NB4 (cell line): Measurements from ENCODE around the gene AKIRIN2.
A peak's percentile ranks its signal among the peaks of the same experiment; 100 is the strongest.

Experiments
- DNase-seq: peaks from one replicate; pipeline ENCODE4 v3.0.0; 2010; ENCODE audit warnings: low read depth
- H3K4me3 ChIP-seq: one replicate; pipeline ENCODE4 v1.5.1; 2011; ENCODE audit warnings: mild to moderate bottlenecking, low read depth, low read length, moderate library complexity
- CTCF ChIP-seq: IDR thresholded peaks from one replicate; pipeline ENCODE4 v1.5.1; 2012; ENCODE audit warnings: low read depth, low read length
- MAX ChIP-seq: IDR thresholded peaks from 2 replicates; pipeline ENCODE4 v1.6.1; 2011; ENCODE audit warnings: low read depth, low read length
- MYC ChIP-seq: IDR thresholded peaks from 2 replicates; pipeline ENCODE4 v1.6.1; 2011; ENCODE audit warnings: low read depth, low read length
- POLR2A ChIP-seq: IDR thresholded peaks from 2 replicates; pipeline ENCODE4 v1.6.1; 2011; ENCODE audit warnings: mild to moderate bottlenecking; ENCODE audit not compliant: insufficient read length; ENCODE audit errors: extremely low read depth

Gene AKIRIN2

GRCh38 chr6:87741001-87741650 is 39.1 kb upstream of the AKIRIN2 start:
- no peak for DNase-seq
- no peak overlapping the region for H3K4me3 ChIP-seq
- TF ChIP-seq MYC (no peak), MAX (no peak), CTCF (no peak), POLR2A (no peak)

DNA sequence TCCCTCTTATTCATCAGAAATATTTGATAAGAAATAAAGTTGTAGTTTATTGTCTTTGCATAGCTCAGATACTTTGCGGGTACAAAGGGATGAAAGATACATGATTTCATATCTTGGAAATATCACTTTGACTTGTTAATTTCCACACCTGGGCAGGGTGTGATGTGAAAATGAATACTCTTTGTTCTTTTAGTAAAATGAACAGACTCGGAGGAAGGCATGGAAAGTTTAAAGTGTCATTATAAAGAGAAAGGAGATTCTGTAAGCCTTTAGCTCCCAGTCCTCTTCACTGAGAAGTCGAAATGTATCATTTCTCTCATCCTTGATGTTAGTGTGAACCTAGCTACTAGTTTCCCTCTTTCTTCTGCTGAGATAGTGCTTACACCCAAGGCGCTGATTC is 36.7 kb upstream of the AKIRIN2 start:
- H3K4me3 ChIP-seq: no peak overlapping the region
- DNase-seq: no peak
- TF ChIP-seq POLR2A: no peak
- no peak for TF ChIP-seq MAX
- TF ChIP-seq CTCF: no peak

DNA sequence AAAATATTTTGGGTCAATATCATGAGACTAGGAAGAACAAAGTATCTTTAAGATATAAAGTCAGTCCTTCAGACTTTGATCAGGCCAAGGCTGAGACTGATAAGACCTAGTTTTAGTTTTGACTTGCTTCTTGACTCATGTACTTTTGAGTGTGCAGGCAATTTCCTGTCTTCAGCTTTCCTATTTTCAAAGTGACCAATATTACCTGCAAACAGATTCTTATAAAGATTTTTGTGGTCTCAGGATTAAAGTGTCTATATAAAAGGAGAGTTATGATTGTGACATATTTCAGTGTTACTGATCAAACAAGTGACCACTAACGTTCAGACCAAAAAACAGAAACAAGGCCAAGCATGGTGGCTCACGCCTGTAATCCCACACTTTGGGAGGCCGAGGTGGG is 36.0 kb upstream of the AKIRIN2 start:
- TF ChIP-seq MAX (no peak), MYC (no peak), CTCF (no peak), POLR2A (no peak)
- DNase-seq: no peak
- H3K4me3 ChIP-seq: no peak overlapping the region

DNA sequence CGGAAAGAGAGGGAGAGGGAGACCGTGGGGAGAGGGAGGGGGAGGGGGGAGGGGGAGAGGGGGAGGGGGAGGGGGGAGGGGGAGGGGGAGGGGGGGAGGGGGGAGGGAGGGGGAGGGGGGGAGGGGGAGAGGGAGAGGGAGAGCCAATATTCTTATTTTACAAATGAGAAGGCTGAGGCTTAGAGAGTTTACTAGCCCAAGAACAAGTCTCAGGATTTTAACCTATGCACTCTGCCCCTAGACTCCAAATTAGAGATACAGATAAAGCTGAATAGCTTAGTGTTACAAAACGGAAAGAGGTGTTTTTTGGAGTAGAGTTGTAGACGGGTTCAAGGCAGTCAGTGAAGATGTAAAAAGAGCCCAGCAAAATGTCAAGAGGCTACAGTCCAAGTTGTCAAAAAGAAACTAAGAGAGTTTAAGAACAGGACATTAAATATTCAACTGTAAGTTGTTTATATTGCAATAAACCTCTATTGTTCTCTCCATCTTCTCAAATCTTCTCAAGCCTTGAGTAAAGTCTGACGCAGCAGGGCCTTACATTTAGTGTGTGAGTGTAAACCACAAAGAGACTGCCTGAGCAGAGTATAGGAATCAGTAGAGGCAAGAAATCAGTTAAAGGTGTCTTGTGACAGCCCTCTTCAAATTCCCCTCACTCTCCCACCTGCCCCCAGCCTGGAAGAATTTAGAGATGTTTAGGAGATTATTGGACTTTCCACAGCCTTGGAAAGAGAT is 34.9 kb upstream of the AKIRIN2 start:
- TF ChIP-seq POLR2A (no peak), MAX (no peak), MYC (no peak), CTCF (no peak)
- no peak overlapping the region for H3K4me3 ChIP-seq
- no peak for DNase-seq

GRCh38 chr6:87731818-87732661 is 30.0 kb upstream of the AKIRIN2 start:
- peak; percentile 94 for DNase-seq
- H3K4me3 ChIP-seq: no peak overlapping the region

More at GRCh38 chr6:87731818-87732661, 30.0 kb upstream of the AKIRIN2 start:
- TF ChIP-seq CTCF: no peak
- no peak for TF ChIP-seq MYC
- no peak for TF ChIP-seq MAX
- TF ChIP-seq POLR2A: no peak
